Vagina (tissue), 2 donors: Measurements from ENCODE around the gene IPO4.

ENCODE experiments used
- CTCF ChIP-seq, 3 experiments: fragments of 450-650 bp in 2 of 3; fragments of 200-600 bp in 1 of 3; sonication (generic) in 1 of 3; IDR thresholded peaks; one replicate each; pipeline ENCODE4 v1.5.1; 2017 to 2019; ENCODE audit warnings: antibody characterized with exemption in 3 of 3, mild to moderate bottlenecking in 2 of 3, moderate library complexity in 2 of 3
- POLR2A ChIP-seq, 2 donors: fragments of 450-650 bp; IDR thresholded peaks; one replicate each; pipeline ENCODE4 v1.6.1; 2017; ENCODE audit warnings: antibody characterized with exemption in 2 of 2, mild to moderate bottlenecking in 2 of 2, moderate library complexity in 2 of 2
- POLR2AphosphoS5 ChIP-seq, 2 donors: sonication (generic); formaldehyde crosslinking; IDR thresholded peaks; one replicate each; pipeline ENCODE4 v1.9.0; 2017; ENCODE audit warnings: antibody characterized with exemption in 2 of 2, mild to moderate bottlenecking in 2 of 2, low read depth in 1 of 2; ENCODE audit not compliant: insufficient read depth in 1 of 2

- TF ChIP-seq POLR2A (IDR thresholded peaks at IDR 0.05) (no peak), CTCF (IDR thresholded peaks at IDR 0.05) (no peak), POLR2AphosphoS5 (IDR thresholded peaks at IDR 0.05; ENCODE audit: insufficient read depth in 1 of 2, low read depth in 1 of 2) (no peak)
Observed at GRCh38 chr14:24143511-24143910, 45.1 kb downstream of the IPO4 start.
